HG03520 (cell line): ENCODE measurements around the gene CADM1.
A peak's percentile ranks its signal among the peaks of the same experiment; 100 is the strongest.

ENCODE experiments used
- ATAC-seq: cut with Tn5 transposase; IDR thresholded peaks from one replicate; pipeline ENCODE4 v1.9.1; 2021; ENCODE audit warnings: mild to moderate bottlenecking, moderate library complexity; ENCODE audit not compliant: unreplicated experiment

Gene CADM1

GRCh38 chr11:115504276-115505158 is at the start of gene CADM1:
TSS of gene CADM1 (minus strand) at chr11:115504415.
- peak; percentile 87 for ATAC-seq

GRCh38 chr11:115552773-115553438 is 48.7 kb upstream of the CADM1 start:
- no peak for ATAC-seq

- ATAC-seq: no peak
These were observed 48.0 kb upstream of the CADM1 start for GRCh38 chr11:115552151-115552772.

- ATAC-seq: no peak
These were observed 46.3 kb upstream of the CADM1 start for GRCh38 chr11:115550291-115551059.

- no peak for ATAC-seq
These were observed 44.8 kb upstream of the CADM1 start for GRCh38 chr11:115548878-115549528.

- no peak for ATAC-seq
These were observed 41.5 kb upstream of the CADM1 start for GRCh38 chr11:115545581-115546210.

GRCh38 chr11:115544422-115544948 is 40.3 kb upstream of the CADM1 start:
- ATAC-seq: no peak

- no peak for ATAC-seq
These were observed 37.3 kb upstream of the CADM1 start for GRCh38 chr11:115541518-115541917.

GRCh38 chr11:115539844-115540243 is 35.6 kb upstream of the CADM1 start:
- no peak for ATAC-seq

GRCh38 chr11:115535781-115536180 is 31.6 kb upstream of the CADM1 start:
- no peak for ATAC-seq

GRCh38 chr11:115530752-115531151 is 26.5 kb upstream of the CADM1 start:
- peak; percentile 55 for ATAC-seq

GRCh38 chr11:115528225-115528624 is 24.0 kb upstream of the CADM1 start:
- no peak for ATAC-seq

GRCh38 chr11:115527534-115528125 is 23.4 kb upstream of the CADM1 start:
- ATAC-seq: no peak

- no peak for ATAC-seq
These were observed 21.4 kb upstream of the CADM1 start for GRCh38 chr11:115525531-115526006.

- no peak for ATAC-seq
These were observed 20.4 kb upstream of the CADM1 start for GRCh38 chr11:115524572-115524971.

GRCh38 chr11:115523727-115524399 is 19.6 kb upstream of the CADM1 start:
- no peak for ATAC-seq

GRCh38 chr11:115522302-115522701 is 18.1 kb upstream of the CADM1 start:
- peak; percentile 48 for ATAC-seq

GRCh38 chr11:115521825-115522224 is 17.6 kb upstream of the CADM1 start:
- ATAC-seq: no peak
